Stimulated activated CD4-positive, alpha-beta T cell treated with anti-CD3 and anti-CD28 coated beads, Interleukin-12 subunit alpha, Interleukin-12 subunit beta, amount 100 ng/mL, for 24 hours (primary cell): ENCODE data around the gene ANKMY2.
"Not testable (repeated sequence)": the region's sequence is repeated elsewhere in the genome, so short reads cannot be mapped to it uniquely, and the experiment has no call there.

Source experiments
- DNase-seq, 2 experiments: peaks; one replicate each; pipeline ENCODE4 v3.0.0-alpha.2; 2020; ENCODE audit warnings: low read depth in 2 of 2

Gene ANKMY2

GRCh38 chr7:16659854-16660497 lies 14.4 kb upstream of the ANKMY2 start:
- DNase-seq: not testable (repeated sequence)

GRCh38 chr7:16657656-16658279 lies 12.2 kb upstream of the ANKMY2 start:
- no peak for DNase-seq

GRCh38 chr7:16656141-16656540 lies 10.6 kb upstream of the ANKMY2 start:
- no peak for DNase-seq

GRCh38 chr7:16655394-16655793 lies 9.8 kb upstream of the ANKMY2 start:
- no peak for DNase-seq

GRCh38 chr7:16652888-16653287 lies 7.3 kb upstream of the ANKMY2 start:
- DNase-seq: no peak

GRCh38 chr7:16652240-16652583 lies 6.7 kb upstream of the ANKMY2 start:
- no peak for DNase-seq

GRCh38 chr7:16651396-16652239 lies 6.1 kb upstream of the ANKMY2 start:
- DNase-seq: no peak

GRCh38 chr7:16650266-16650665 lies 4.7 kb upstream of the ANKMY2 start:
- DNase-seq: no peak

- DNase-seq: no peak
Measured at GRCh38 chr7:16649196-16649595, 3.6 kb upstream of the ANKMY2 start.

- no peak for DNase-seq
Measured at GRCh38 chr7:16648551-16648950, 3.0 kb upstream of the ANKMY2 start.

GRCh38 chr7:16647435-16647960 lies 1.9 kb upstream of the ANKMY2 start:
- DNase-seq: no peak

- peak in 1 of 2 experiments; percentile 6 for DNase-seq
Measured at GRCh38 chr7:16646472-16647072, 1.0 kb upstream of the ANKMY2 start.

GRCh38 chr7:16644636-16645592 lies 640 bp downstream of the ANKMY2 start:
- DNase-seq: peak in 1 of 2 experiments; percentile 35

- DNase-seq: no peak
Measured at GRCh38 chr7:16644157-16644556, 1.4 kb downstream of the ANKMY2 start.

GRCh38 chr7:16638282-16639280 lies 7.0 kb downstream of the ANKMY2 start:
- DNase-seq: no peak

- no peak for DNase-seq
Measured at GRCh38 chr7:16637379-16637778, 8.2 kb downstream of the ANKMY2 start.

- no peak for DNase-seq
Measured at GRCh38 chr7:16636555-16637101, 8.9 kb downstream of the ANKMY2 start.

GRCh38 chr7:16634271-16634738 lies 11.2 kb downstream of the ANKMY2 start:
- DNase-seq: no peak

- DNase-seq: no peak
Measured at GRCh38 chr7:16630654-16631053, 14.9 kb downstream of the ANKMY2 start.
